Measurements from ENCODE around the gene GCK.

GCK gene

GRCh38 chr7:44153948-44154335, 35.3 kb downstream of the GCK start:
- no peak for DNase-seq

GRCh38 chr7:44152971-44153947, 36.0 kb downstream of the GCK start:
- no peak for DNase-seq

GRCh38 chr7:44151956-44152355, 37.3 kb downstream of the GCK start:
- no peak for DNase-seq

- no peak for DNase-seq
Measured at GRCh38 chr7:44150966-44151941, 38.0 kb downstream of the GCK start.

- DNase-seq: no peak
Measured at GRCh38 chr7:44150466-44150832, 38.8 kb downstream of the GCK start.

GRCh38 chr7:44149571-44150465, 39.4 kb downstream of the GCK start:
- DNase-seq: no peak

- DNase-seq: no peak
Measured at GRCh38 chr7:44148961-44149536, 40.2 kb downstream of the GCK start.

GRCh38 chr7:44148166-44148565, 41.1 kb downstream of the GCK start:
- DNase-seq: no peak

GRCh38 chr7:44147026-44147991, 41.9 kb downstream of the GCK start:
- DNase-seq: no peak

GRCh38 chr7:44145969-44146911, 43.0 kb downstream of the GCK start:
- peak; percentile 70 for DNase-seq

GRCh38 chr7:44145479-44145968, 43.7 kb downstream of the GCK start:
- DNase-seq: peak; percentile 69

- DNase-seq: no peak
Measured at GRCh38 chr7:44144968-44145478, 44.2 kb downstream of the GCK start.

GRCh38 chr7:44144426-44144967, 44.7 kb downstream of the GCK start:
- no peak for DNase-seq

GRCh38 chr7:44143646-44144250, 45.5 kb downstream of the GCK start:
- DNase-seq: no peak

GRCh38 chr7:44142028-44142427, 47.2 kb downstream of the GCK start:
- DNase-seq: peak; percentile 12

- DNase-seq: peak; percentile 14
Measured at GRCh38 chr7:44141221-44141850, 47.9 kb downstream of the GCK start, which contains the start of gene MYL7. TSS of gene MYL7 (minus strand) at chr7:44141332. CDS start at chr7:44141305, 27 bp downstream.

- peak; percentile 8 for DNase-seq
Measured at GRCh38 chr7:44140341-44140740, 48.9 kb downstream of the GCK start.
